Hepatocyte (in vitro differentiated cells): ENCODE data around the gene MYO3B.

Experiments
- CTCF ChIP-seq: fragments of 200-600 bp; sonication (generic); IDR thresholded peaks from 2 replicates; pipeline ENCODE4 v1.5.1; 2016; ENCODE audit warnings: antibody characterized with exemption, mild to moderate bottlenecking; ENCODE audit not compliant: poor library complexity
- EZH2phosphoT487 ChIP-seq: fragments of 200-600 bp; sonication (generic); IDR thresholded peaks from one replicate; pipeline ENCODE4 v1.6.1; 2018; ENCODE audit warnings: antibody characterized with exemption, mild to moderate bottlenecking, low read depth, moderate library complexity; ENCODE audit not compliant: unreplicated experiment, severe bottlenecking

DNA sequence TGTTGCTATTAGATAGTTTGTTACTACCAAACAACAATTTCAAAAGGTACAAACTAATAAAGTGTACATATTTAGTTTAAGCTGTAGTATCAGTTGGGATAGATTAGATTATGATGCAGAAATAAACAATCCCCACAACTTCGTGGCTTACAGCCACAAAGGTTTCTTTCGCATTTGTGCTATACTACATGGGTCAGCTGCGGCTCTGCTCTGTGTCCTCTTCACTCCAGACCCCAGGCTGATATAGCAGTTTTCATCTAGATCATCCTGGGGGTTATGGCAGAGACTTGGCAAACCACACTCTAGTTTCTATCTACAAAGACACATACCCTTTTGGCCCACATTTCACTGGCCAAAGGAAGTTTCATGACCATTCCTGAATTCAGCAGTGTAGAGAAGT is 429.2 kb downstream of the MYO3B start:
- no peak for TF ChIP-seq CTCF
- TF ChIP-seq EZH2phosphoT487, result no peak
